Measurements from ENCODE around the gene ABCB6. TPM values are rescaled to one million over a fixed set of nuclear protein-coding genes. Genes with fewer than 3 reads are reported as not detected.

ABCB6 gene
- total and polyA plus RNA-seq, 10 of the 15 experiments (the other 5 are each of a cell fraction or from before 2014, with no cell fraction given) = 2.3 to 22.1 (median 13.8) TPM

DNA sequence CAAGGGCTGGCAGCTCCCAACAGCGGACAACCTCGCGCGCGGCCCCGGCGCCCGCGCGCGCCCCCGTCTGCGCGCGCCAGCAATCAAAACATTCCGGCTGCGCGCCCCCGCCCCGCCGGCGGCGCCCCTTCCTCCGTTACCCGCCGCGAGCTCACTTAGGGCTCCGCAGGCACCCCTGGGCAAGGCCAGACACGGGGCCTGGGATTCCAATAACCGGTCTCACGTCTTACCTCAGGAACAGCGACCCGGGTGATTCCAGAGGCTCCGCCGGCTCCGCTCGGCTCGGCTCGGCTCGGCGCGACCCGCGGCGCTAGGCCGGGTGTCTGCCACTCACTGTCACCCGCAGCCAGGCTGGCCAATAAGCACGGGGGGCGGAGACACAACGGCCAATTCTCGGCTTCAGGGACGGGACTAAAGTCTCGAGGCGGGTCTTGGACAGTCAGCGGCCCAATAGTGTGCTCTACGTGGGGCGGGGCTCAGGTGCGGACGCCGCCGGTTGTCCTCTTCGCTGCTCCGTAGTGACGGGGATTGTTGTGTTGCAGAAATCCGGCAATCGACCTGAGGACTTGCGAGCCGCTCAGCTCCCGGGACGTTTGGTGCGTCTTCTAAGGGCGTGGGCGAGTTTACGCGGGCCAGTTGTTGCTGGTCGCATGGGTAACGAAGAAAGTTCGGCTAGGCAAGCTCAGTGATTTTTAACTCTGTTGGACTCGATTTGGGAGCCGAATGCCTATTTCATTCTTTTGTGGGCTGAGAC is 10.7 kb upstream of the ABCB6 start, which contains the start of the genes ANKZF1 and ATG9A:
Gene ANKZF1, plus strand, starts transcription at position 502 of the 754 bp plus-strand sequence. CDS start 452 bp downstream, outside the sequence.
Gene ATG9A, minus strand, starts transcription at position 332 of the 754 bp plus-strand sequence. CDS start 1,612 bp downstream, outside the sequence.
- 1% methylated on average over 80 of the region's 80 CpGs for WGBS (ENCODE audit: insufficient coverage, insufficient replicate concordance, low lambda C conversion rate, missing lambda C conversion rate)
- H2AFZ ChIP-seq (ENCODE audit: control insufficient read depth, low read depth, low read length) = peak within 1 kb of the TSS; percentile 98
- ChIA-PET CTCF (interaction anchor here (0.7 to 2.8 kb wide), 13 partner anchors 8 to 900 kb away, joined by 3 to 16 read pairs (median 5); partner anchors contain the start of genes GLB1L, STK16, WNT10A and ZFAND2B), RAD21 (ENCODE audit: unreplicated experiment) (interaction anchor here (0.5 to 2.6 kb wide), 12 partner anchors 11 to 70 kb away, joined by 3 to 14 read pairs (median 5); partner anchors contain the start of genes ABCB6, GLB1L, STK16 and TUBA4A), POLR2A (interaction anchor here (0.6 to 3.5 kb wide), 14 partner anchors 9 to 344 kb away, joined by 3 to 45 read pairs (median 6); partner anchors contain the start of genes ABCB6, CNPPD1, DNAJB2 and DNPEP), SMC1A (ENCODE audit: uncharacterized antibody, unreplicated experiment) (interaction anchor here (0.9 to 2.7 kb wide), 9 partner anchors 9 to 70 kb away, joined by 3 to 22 read pairs (median 7); partner anchors contain the start of genes ABCB6, CNPPD1, GLB1L and STK16)
- H3K79me2 ChIP-seq (ENCODE audit: control insufficient read depth, insufficient read depth, low read length) = peaks cover 44% of the 10 kb centered on the region
- BruUV-seq (replicated peaks) = no TSS peak
- peak within 1 kb of the TSS; percentile 92 for H3K9ac ChIP-seq (ENCODE audit: control insufficient read depth, insufficient read depth, low read length)
- no peaks in the 10 kb centered on the region for H3K27me3 ChIP-seq (replicated peaks in 1 of 2; ENCODE audit: control insufficient read depth in 2 of 2, insufficient read depth in 2 of 2, low read length in 1 of 2)
- no peaks in the 10 kb centered on the region for H3K9me3 ChIP-seq (replicated peaks; ENCODE audit: control insufficient read depth, insufficient read depth, low read length)
- ATAC-seq = peak; percentile 99
- peaks cover 7 to 28% of the 10 kb centered on the region in 2 experiments for H3K36me3 ChIP-seq (ENCODE audit: control insufficient read depth in 2 of 2, insufficient read depth in 2 of 2, low read length in 1 of 2)
- H3K27ac ChIP-seq (ENCODE audit: control insufficient read depth, insufficient read depth) = peak within 1 kb of the TSS; percentile 87
- H4K20me1 ChIP-seq (ENCODE audit: control insufficient read depth, insufficient read depth) = no peaks in the 10 kb centered on the region
- FAIRE-seq = peak; percentile 97
- H3K4me3 ChIP-seq = peak within 1 kb of the TSS; percentile 97
- in situ Hi-C loops (cut with MboI) (no loop called here), intact Hi-C loops (cut with micrococcal nuclease; ENCODE audit: unreplicated experiment) (loop anchor here (1.0 to 2.0 kb wide), 2 partner anchors 23 to 50 kb away; partner anchors contain the start of genes DNAJB2, TUBA4A and TUBA4B)
- DNase-seq (ENCODE audit: low read depth, low spot score) = peak; percentile 94
- H3K4me1 ChIP-seq (ENCODE audit: control insufficient read depth, insufficient read depth, low read length) = peaks cover 15% of the 10 kb centered on the region
- peak within 1 kb of the TSS; percentile 74 for H3K4me2 ChIP-seq (ENCODE audit: control insufficient read depth, insufficient read depth)
- peak; percentile 46; the same call in 1 of the 2 replicates for TF ChIP-seq TARDBP (IDR thresholded peaks at IDR 0.05; ENCODE audit: borderline replicate concordance)
- TF ChIP-seq HDGF (IDR thresholded peaks at IDR 0.05) = no peak; the same call in 1 of the 2 replicates
- TF ChIP-seq PML (IDR thresholded peaks at IDR 0.05; ENCODE audit: low read length) = peak; percentile 71; the same call in 1 of the 2 replicates
- TF ChIP-seq NRF1 (conservative IDR thresholded peaks at IDR 0.05; ENCODE audit: low read depth, low read length) = 0 out of 2 replicates have a peak, but pooled peaks have one; percentile 12
- 0 out of 2 replicates have a peak, but pooled peaks have one; percentile 15 for TF ChIP-seq ESRRA (IDR thresholded peaks at IDR 0.05; ENCODE audit: low read length)
- no peak for TF ChIP-seq RCOR1 (conservative IDR thresholded peaks at IDR 0.05; ENCODE audit: low read depth, low read length)
- TF ChIP-seq, protein P1, sequence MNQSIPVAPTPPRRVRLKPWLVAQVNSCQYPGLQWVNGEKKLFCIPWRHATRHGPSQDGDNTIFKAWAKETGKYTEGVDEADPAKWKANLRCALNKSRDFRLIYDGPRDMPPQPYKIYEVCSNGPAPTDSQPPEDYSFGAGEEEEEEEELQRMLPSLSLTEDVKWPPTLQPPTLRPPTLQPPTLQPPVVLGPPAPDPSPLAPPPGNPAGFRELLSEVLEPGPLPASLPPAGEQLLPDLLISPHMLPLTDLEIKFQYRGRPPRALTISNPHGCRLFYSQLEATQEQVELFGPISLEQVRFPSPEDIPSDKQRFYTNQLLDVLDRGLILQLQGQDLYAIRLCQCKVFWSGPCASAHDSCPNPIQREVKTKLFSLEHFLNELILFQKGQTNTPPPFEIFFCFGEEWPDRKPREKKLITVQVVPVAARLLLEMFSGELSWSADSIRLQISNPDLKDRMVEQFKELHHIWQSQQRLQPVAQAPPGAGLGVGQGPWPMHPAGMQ (IDR thresholded peaks at IDR 0.05; ENCODE audit: borderline replicate concordance) = no peak
- 0 out of 2 replicates have a peak, but pooled peaks have one; percentile 13 for TF ChIP-seq BCL11A (IDR thresholded peaks at IDR 0.05; ENCODE audit: low read depth, low read length)
- TF ChIP-seq, protein P2, sequence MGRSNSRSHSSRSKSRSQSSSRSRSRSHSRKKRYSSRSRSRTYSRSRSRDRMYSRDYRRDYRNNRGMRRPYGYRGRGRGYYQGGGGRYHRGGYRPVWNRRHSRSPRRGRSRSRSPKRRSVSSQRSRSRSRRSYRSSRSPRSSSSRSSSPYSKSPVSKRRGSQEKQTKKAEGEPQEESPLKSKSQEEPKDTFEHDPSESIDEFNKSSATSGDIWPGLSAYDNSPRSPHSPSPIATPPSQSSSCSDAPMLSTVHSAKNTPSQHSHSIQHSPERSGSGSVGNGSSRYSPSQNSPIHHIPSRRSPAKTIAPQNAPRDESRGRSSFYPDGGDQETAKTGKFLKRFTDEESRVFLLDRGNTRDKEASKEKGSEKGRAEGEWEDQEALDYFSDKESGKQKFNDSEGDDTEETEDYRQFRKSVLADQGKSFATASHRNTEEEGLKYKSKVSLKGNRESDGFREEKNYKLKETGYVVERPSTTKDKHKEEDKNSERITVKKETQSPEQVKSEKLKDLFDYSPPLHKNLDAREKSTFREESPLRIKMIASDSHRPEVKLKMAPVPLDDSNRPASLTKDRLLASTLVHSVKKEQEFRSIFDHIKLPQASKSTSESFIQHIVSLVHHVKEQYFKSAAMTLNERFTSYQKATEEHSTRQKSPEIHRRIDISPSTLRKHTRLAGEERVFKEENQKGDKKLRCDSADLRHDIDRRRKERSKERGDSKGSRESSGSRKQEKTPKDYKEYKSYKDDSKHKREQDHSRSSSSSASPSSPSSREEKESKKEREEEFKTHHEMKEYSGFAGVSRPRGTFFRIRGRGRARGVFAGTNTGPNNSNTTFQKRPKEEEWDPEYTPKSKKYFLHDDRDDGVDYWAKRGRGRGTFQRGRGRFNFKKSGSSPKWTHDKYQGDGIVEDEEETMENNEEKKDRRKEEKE (IDR thresholded peaks at IDR 0.05) = no peak
- TF ChIP-seq ZZZ3 (IDR thresholded peaks at IDR 0.05; ENCODE audit: control insufficient read depth, insufficient read length, low read depth) = no peak
- TF ChIP-seq JUNB (IDR thresholded peaks at IDR 0.05) = no peak
- TF ChIP-seq, protein P3, sequence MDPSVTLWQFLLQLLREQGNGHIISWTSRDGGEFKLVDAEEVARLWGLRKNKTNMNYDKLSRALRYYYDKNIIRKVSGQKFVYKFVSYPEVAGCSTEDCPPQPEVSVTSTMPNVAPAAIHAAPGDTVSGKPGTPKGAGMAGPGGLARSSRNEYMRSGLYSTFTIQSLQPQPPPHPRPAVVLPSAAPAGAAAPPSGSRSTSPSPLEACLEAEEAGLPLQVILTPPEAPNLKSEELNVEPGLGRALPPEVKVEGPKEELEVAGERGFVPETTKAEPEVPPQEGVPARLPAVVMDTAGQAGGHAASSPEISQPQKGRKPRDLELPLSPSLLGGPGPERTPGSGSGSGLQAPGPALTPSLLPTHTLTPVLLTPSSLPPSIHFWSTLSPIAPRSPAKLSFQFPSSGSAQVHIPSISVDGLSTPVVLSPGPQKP (IDR thresholded peaks at IDR 0.05; ENCODE audit: low read depth, low read length) = no peak
- peak; percentile 67 for TF ChIP-seq NBN (IDR thresholded peaks at IDR 0.05)
- TF ChIP-seq ZNF24 (IDR thresholded peaks at IDR 0.05) = 0 out of 2 replicates have a peak, but pooled peaks have one; percentile 32
- no peak for TF ChIP-seq ETV6 (conservative IDR thresholded peaks at IDR 0.05 in 1 of 2, IDR thresholded peaks at IDR 0.05 in 1 of 2; ENCODE audit: borderline replicate concordance in 1 of 2, low read depth in 1 of 2)
- peak; percentile 80; the same call in 1 of the 2 replicates for TF ChIP-seq TAF1 (IDR thresholded peaks at IDR 0.05; ENCODE audit: borderline replicate concordance, low read depth, low read length)
- no peak for TF ChIP-seq NFIC (IDR thresholded peaks at IDR 0.05; ENCODE audit: low read depth, low read length)
- no peak for TF ChIP-seq CBX5 (IDR thresholded peaks at IDR 0.05; ENCODE audit: low read depth)
- no peak; the same call in 1 of the 2 replicates for TF ChIP-seq NR2F1 (conservative IDR thresholded peaks at IDR 0.05)

Data from GM12878 (cell line).